Gastrocnemius medialis (tissue), 4 donors: ENCODE measurements around the gene PDE7B.

ENCODE experiments used
- CTCF ChIP-seq, 5 experiments: fragments of 450-650 bp in 3 of 5; fragments of 200-600 bp in 2 of 5; sonication (generic) in 2 of 5; IDR thresholded peaks in 4 of 5; conservative IDR thresholded peaks in 1 of 5; 1 replicate in 4 of 5; 2 replicates in 1 of 5; pipeline ENCODE4 v1.5.1; 2016 to 2019; ENCODE audit warnings: antibody characterized with exemption in 5 of 5, mild to moderate bottlenecking in 3 of 5, moderate library complexity in 3 of 5
- POLR2A ChIP-seq, 2 donors: fragments of 450-650 bp; IDR thresholded peaks; one replicate each; pipeline ENCODE4 v1.6.1; 2017; ENCODE audit warnings: antibody characterized with exemption in 2 of 2, mild to moderate bottlenecking in 2 of 2, moderate library complexity in 2 of 2

GRCh38 chr6:136148523-136148922 is 297.0 kb downstream of the PDE7B start:
- no peak for TF ChIP-seq CTCF (IDR thresholded peaks at IDR 0.05 in 4 of 5, conservative IDR thresholded peaks at IDR 0.05 in 1 of 5)
- no peak for TF ChIP-seq POLR2A (IDR thresholded peaks at IDR 0.05)
